ENCODE data around the gene LRCH4.
"Not testable (repeated sequence)": the region's sequence is repeated elsewhere in the genome, so short reads cannot be mapped to it uniquely, and the experiment has no call there.

LRCH4 gene

DNA sequence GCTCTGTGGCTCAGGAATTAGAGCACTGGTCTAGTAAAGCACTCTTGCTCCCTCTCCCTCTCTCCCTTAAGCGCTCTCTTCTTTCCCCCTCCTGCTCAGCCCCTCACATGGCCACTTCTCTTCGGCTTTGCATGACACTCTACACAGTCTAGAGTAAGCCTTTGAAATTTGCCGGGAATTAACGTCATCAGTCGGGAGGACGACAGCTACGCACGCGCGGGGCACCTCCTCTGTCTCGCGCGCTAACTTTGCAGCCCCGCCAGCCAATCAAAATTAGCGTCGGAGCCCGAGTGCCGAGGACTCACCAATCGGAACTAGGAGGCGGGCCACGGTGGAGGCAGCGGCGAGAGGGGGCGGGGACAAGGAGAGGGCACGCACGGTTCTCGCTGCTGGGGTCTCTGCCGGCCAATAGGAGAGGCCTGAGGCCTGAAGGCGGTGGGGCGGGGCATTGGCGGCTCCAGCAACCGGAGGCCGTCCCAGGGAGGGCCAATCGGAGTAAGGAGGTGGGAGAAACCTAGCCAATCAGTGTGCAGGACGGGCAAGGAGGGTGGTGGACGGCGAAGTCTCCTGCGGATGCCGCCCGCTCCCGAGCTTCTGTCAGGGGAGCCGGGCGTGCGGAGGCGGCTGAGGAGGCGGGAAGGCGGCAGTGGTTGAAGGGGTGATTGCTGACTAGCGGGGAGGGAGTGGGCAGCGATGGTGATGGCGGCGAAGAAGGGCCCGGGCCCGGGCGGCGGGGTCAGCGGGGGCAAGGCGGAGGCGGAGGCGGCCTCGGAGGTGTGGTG, 47.1 kb downstream of the LRCH4 start, which contains the start of gene AGFG2:
TSS of gene AGFG2 (plus strand) at position 550 of the 782 bp plus-strand sequence. CDS start at position 694, 144 bp downstream.
- no peak for TF ChIP-seq CTCF (conservative IDR thresholded peaks at IDR 0.05)
- no peak for TF ChIP-seq ZFX (IDR thresholded peaks at IDR 0.05)
- H3K27ac ChIP-seq = peak within 1 kb of the TSS; percentile 82

- peak overlapping the region; percentile 82 for H3K27ac ChIP-seq
- no peak for TF ChIP-seq ZFX (IDR thresholded peaks at IDR 0.05)
- no peak for TF ChIP-seq CTCF (conservative IDR thresholded peaks at IDR 0.05)
Measured at GRCh38 chr7:100538348-100538653, 47.6 kb downstream of the LRCH4 start.

- H3K27ac ChIP-seq = not testable (repeated sequence)
Measured at GRCh38 chr7:100536695-100537094, 49.2 kb downstream of the LRCH4 start.

DNA sequence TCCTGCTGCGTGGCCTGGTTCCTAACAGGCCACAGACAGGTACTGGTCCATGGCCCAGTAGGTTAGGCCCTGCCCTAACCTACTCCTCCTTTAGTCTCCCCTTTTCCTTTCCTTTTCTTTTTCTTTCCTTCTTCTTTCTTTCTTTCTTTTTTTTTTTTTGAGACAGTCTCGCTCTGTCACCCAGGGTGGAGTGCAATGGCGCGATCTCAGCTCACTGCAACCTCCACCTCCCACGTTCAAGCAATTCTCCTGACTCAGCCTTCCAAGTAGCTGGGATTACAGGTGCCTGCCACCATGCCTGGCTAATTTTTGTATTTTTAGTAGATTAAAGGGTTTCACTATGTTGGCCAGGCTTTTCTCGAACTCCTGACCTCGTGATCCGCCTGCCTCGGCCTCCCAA, 49.9 kb downstream of the LRCH4 start:
- H3K27ac ChIP-seq = not testable (repeated sequence)

GRCh38 chr7:100532165-100533022, 53.5 kb downstream of the LRCH4 start:
- H3K27ac ChIP-seq = no peak overlapping the region
- TF ChIP-seq ZFX (IDR thresholded peaks at IDR 0.05) (no peak), CTCF (conservative IDR thresholded peaks at IDR 0.05) (no peak)

GRCh38 chr7:100528108-100528866, 57.6 kb downstream of the LRCH4 start:
- not testable (repeated sequence) for H3K27ac ChIP-seq

All from C4-2B (cell line).